GM12878 (cell line): Measurements from ENCODE around the gene GPC5.

Source experiments
- ATF7 ChIP-seq: fragments of 450-650 bp; IDR thresholded peaks from 2 replicates; pipeline ENCODE4 v1.6.1; 2016; ENCODE audit warnings: low read depth, mild to moderate bottlenecking
- BHLHE40 ChIP-seq, 2 experiments: fragments of 450-650 bp in 1 of 2; IDR thresholded peaks; 2 replicates each; pipeline ENCODE4 v1.6.1; 2011 to 2017; ENCODE audit warnings: low read depth in 2 of 2, borderline replicate concordance in 1 of 2, improper control_type of control experiment in 1 of 2, low read length in 1 of 2, mild to moderate bottlenecking in 1 of 2
- CTCF ChIP-seq, 3 experiments: IDR thresholded peaks in 2 of 3; conservative IDR thresholded peaks in 1 of 3; 2 replicates each; pipeline ENCODE4 v1.5.1; 2011; ENCODE audit warnings: low read depth in 3 of 3, low read length in 3 of 3, mild to moderate bottlenecking in 3 of 3, control low read depth in 2 of 3, moderate library complexity in 2 of 3, inconsistent platforms in 1 of 3, mixed read lengths in 1 of 3; ENCODE audit not compliant: control insufficient read depth in 2 of 3, insufficient read depth in 1 of 3; ENCODE audit errors: extremely low read depth in 1 of 3
- HCFC1 ChIP-seq: fragments of 150-350 bp; IDR thresholded peaks from 2 replicates; pipeline ENCODE4 v1.6.1; 2014; ENCODE audit warnings: low read length
- SREBF2 ChIP-seq: IDR thresholded peaks from 2 replicates; pipeline ENCODE4 v1.6.1; 2012; ENCODE audit warnings: mild to moderate bottlenecking, low read length
- TBL1XR1 ChIP-seq: IDR thresholded peaks from 2 replicates; pipeline ENCODE4 v1.6.1; 2012; ENCODE audit warnings: low read depth, low read length, improper control_type of control experiment
- TCF7 ChIP-seq: IDR thresholded peaks from 2 replicates; pipeline ENCODE4 v1.6.1; 2014; ENCODE audit warnings: antibody characterized with exemption, borderline replicate concordance
- TF ChIP-seq, protein P1 (sequence below): IDR thresholded peaks from 2 replicates; pipeline ENCODE4 v1.6.1; 2011; ENCODE audit warnings: borderline replicate concordance, low read depth, mild to moderate bottlenecking, moderate library complexity, mixed read lengths, low read length; ENCODE audit not compliant: insufficient read depth; ENCODE audit errors: extremely low read length
- TF ChIP-seq, protein P2 (sequence below): IDR thresholded peaks from 2 replicates; pipeline ENCODE4 v1.6.1; 2011; ENCODE audit warnings: low read depth, mild to moderate bottlenecking, low read length, moderate library complexity, borderline replicate concordance; ENCODE audit errors: extremely low read depth
- TF ChIP-seq, protein P3 (sequence below): fragments of 450-650 bp; conservative IDR thresholded peaks from 2 replicates; pipeline ENCODE4 v1.6.1; 2017; ENCODE audit warnings: mild to moderate bottlenecking, moderate library complexity

- TF ChIP-seq CTCF (IDR thresholded peaks at IDR 0.05 in 2 of 3, conservative IDR thresholded peaks at IDR 0.05 in 1 of 3; ENCODE audit: control insufficient read depth in 2 of 3, extremely low read depth in 1 of 3, insufficient read depth in 1 of 3, low read depth in 3 of 3, low read length in 3 of 3): no peak
- no peak for TF ChIP-seq ATF7
- TF ChIP-seq TCF7: no peak
- TF ChIP-seq, protein P1, sequence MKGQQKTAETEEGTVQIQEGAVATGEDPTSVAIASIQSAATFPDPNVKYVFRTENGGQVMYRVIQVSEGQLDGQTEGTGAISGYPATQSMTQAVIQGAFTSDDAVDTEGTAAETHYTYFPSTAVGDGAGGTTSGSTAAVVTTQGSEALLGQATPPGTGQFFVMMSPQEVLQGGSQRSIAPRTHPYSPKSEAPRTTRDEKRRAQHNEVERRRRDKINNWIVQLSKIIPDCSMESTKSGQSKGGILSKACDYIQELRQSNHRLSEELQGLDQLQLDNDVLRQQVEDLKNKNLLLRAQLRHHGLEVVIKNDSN: no peak
- TF ChIP-seq BHLHE40 (IDR thresholded peaks at IDR 0.05; ENCODE audit: borderline replicate concordance in 1 of 2, low read depth in 2 of 2, low read length in 1 of 2): no peak
- TF ChIP-seq, protein P2, sequence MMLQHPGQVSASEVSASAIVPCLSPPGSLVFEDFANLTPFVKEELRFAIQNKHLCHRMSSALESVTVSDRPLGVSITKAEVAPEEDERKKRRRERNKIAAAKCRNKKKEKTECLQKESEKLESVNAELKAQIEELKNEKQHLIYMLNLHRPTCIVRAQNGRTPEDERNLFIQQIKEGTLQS: no peak
- TF ChIP-seq TBL1XR1: no peak
- TF ChIP-seq, protein P3, sequence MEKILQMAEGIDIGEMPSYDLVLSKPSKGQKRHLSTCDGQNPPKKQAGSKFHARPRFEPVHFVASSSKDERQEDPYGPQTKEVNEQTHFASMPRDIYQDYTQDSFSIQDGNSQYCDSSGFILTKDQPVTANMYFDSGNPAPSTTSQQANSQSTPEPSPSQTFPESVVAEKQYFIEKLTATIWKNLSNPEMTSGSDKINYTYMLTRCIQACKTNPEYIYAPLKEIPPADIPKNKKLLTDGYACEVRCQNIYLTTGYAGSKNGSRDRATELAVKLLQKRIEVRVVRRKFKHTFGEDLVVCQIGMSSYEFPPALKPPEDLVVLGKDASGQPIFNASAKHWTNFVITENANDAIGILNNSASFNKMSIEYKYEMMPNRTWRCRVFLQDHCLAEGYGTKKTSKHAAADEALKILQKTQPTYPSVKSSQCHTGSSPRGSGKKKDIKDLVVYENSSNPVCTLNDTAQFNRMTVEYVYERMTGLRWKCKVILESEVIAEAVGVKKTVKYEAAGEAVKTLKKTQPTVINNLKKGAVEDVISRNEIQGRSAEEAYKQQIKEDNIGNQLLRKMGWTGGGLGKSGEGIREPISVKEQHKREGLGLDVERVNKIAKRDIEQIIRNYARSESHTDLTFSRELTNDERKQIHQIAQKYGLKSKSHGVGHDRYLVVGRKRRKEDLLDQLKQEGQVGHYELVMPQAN: no peak
- no peak for TF ChIP-seq HCFC1
- no peak for TF ChIP-seq SREBF2
Measured at GRCh38 chr13:92591117-92591516, 1192.7 kb downstream of the GPC5 start.
